ENCODE data around the gene MTMR2.
A peak's percentile ranks its signal among the peaks of the same experiment; 100 is the strongest.

Gene MTMR2

DNA sequence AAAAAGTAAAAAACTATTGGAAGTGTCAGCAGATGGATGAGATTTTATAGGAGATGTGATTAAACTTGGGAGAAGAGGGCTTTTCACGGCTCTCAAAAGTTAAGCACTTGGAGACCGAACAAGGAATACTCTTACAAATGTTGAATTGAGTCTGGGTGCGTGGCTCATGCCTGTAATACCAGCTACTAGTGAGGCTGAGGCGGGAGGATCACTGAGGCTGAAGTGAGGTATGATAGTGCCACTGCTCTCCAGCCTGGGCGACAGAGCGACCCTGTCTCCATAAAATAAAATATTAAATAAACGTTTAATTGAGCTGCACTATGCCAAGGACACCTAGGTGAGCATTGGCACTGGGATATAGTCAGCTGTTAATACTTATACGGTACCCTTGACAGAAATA lies 131.7 kb downstream of the MTMR2 start:
- Histone ChIP-seq H3K36me3 (ENCODE audit: insufficient read depth, insufficient read length, low read length) (no peaks in the 10 kb centered on the region), H3K9me3 (ENCODE audit: insufficient read depth, low read length) (no peaks in the 10 kb centered on the region), H3K9ac (ENCODE audit: insufficient read length, low read depth) (no peak overlapping the region), H3K27me3 (ENCODE audit: insufficient read depth, insufficient read length) (no peaks in the 10 kb centered on the region), H3K4me1 (ENCODE audit: insufficient read depth, insufficient read length) (no peaks in the 10 kb centered on the region), H3K4me3 (ENCODE audit: insufficient read length, low read depth) (no peak overlapping the region)
- DNase-seq (ENCODE audit: low read depth, low spot score), result no peak
- no peak for TF ChIP-seq YY1 (IDR thresholded peaks at IDR 0.05; ENCODE audit: insufficient read depth, insufficient read length)
- TF ChIP-seq SUZ12 (IDR thresholded peaks at IDR 0.05; ENCODE audit: extremely low read depth, insufficient read depth, insufficient read length), result no peak
- TF ChIP-seq ZNF274 (IDR thresholded peaks at IDR 0.05; ENCODE audit: low read depth, low read length), result no peak

DNA sequence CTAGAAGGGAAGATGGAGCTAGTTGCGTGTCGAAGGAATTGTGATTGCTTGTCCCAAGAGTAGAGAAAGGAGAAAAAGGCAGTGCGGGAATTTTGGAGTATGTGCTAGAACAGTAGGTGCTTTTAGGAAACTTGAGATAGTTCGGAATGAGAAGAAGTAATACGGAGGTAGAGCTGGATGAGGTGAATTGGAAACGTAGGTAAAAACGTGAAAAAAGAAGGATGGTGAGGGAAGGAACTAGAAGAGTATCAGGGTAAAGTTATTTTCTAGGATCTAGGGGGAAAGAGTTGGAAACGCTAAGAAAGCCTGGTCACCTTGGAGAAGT lies 132.2 kb downstream of the MTMR2 start:
- peaks cover 5% of the 10 kb centered on the region for H3K36me3 ChIP-seq (ENCODE audit: insufficient read depth, insufficient read length, low read length)
- no peaks in the 10 kb centered on the region for H3K4me1 ChIP-seq (ENCODE audit: insufficient read depth, insufficient read length)
- peak overlapping the region; percentile 84 for H3K9ac ChIP-seq (ENCODE audit: insufficient read length, low read depth)
- no peak for DNase-seq (ENCODE audit: low read depth, low spot score)
- no peaks in the 10 kb centered on the region for H3K27me3 ChIP-seq (ENCODE audit: insufficient read depth, insufficient read length)
- H3K4me3 ChIP-seq (ENCODE audit: insufficient read length, low read depth), result peak overlapping the region; percentile 89
- H3K9me3 ChIP-seq (ENCODE audit: insufficient read depth, low read length), result no peaks in the 10 kb centered on the region
- TF ChIP-seq YY1 (IDR thresholded peaks at IDR 0.05; ENCODE audit: insufficient read depth, insufficient read length) (no peak), SUZ12 (IDR thresholded peaks at IDR 0.05; ENCODE audit: extremely low read depth, insufficient read depth, insufficient read length) (no peak), ZNF274 (IDR thresholded peaks at IDR 0.05; ENCODE audit: low read depth, low read length) (no peak)

DNA sequence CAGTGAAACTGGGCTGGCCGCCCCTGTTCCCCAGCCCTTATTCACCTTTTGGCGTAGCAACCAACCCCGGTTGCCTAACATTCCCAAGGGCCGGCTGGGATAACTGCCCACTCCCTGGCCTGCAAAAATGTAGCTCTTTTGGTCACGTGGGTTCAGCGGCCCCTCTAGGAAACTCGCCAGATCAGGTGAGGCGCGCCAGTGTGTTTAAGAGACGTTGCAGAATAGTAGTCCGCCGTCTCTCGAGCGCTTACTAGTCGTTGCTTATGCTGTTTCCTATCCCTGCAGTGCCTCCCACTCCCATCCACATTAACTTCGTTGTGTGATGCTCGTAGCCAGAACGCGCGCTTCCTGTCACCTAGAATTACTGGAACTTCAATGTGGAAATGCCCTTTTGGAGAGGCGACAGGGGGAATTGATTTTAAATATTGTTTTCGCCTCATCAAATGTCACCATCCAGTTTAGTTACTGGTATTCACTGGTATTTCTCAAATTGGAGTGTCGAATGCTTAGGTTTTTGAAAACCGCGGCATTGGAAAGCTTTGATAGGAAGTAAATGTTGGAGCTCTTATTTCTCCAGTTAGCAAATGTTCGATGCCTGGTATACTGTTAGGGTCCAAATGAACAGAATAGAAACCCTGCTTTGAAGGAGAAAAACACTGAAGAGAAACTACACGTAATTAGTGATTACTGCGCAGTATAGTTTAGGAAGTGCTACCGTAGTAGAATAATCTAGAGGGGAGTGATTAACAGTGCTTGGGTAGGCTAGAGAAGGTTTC lies 132.8 kb downstream of the MTMR2 start:
- H3K9me3 ChIP-seq (ENCODE audit: insufficient read depth, low read length), result no peaks in the 10 kb centered on the region
- H3K27me3 ChIP-seq (ENCODE audit: insufficient read depth, insufficient read length), result no peaks in the 10 kb centered on the region
- no peaks in the 10 kb centered on the region for H3K4me1 ChIP-seq (ENCODE audit: insufficient read depth, insufficient read length)
- DNase-seq (ENCODE audit: low read depth, low spot score), result no peak
- TF ChIP-seq ZNF274 (IDR thresholded peaks at IDR 0.05; ENCODE audit: low read depth, low read length) (no peak), SUZ12 (IDR thresholded peaks at IDR 0.05; ENCODE audit: extremely low read depth, insufficient read depth, insufficient read length) (no peak), YY1 (IDR thresholded peaks at IDR 0.05; ENCODE audit: insufficient read depth, insufficient read length) (no peak)
- peaks cover 10% of the 10 kb centered on the region for H3K36me3 ChIP-seq (ENCODE audit: insufficient read depth, insufficient read length, low read length)
- H3K9ac ChIP-seq (ENCODE audit: insufficient read length, low read depth), result peak overlapping the region; percentile 84
- peak overlapping the region; percentile 89 for H3K4me3 ChIP-seq (ENCODE audit: insufficient read length, low read depth)

DNA sequence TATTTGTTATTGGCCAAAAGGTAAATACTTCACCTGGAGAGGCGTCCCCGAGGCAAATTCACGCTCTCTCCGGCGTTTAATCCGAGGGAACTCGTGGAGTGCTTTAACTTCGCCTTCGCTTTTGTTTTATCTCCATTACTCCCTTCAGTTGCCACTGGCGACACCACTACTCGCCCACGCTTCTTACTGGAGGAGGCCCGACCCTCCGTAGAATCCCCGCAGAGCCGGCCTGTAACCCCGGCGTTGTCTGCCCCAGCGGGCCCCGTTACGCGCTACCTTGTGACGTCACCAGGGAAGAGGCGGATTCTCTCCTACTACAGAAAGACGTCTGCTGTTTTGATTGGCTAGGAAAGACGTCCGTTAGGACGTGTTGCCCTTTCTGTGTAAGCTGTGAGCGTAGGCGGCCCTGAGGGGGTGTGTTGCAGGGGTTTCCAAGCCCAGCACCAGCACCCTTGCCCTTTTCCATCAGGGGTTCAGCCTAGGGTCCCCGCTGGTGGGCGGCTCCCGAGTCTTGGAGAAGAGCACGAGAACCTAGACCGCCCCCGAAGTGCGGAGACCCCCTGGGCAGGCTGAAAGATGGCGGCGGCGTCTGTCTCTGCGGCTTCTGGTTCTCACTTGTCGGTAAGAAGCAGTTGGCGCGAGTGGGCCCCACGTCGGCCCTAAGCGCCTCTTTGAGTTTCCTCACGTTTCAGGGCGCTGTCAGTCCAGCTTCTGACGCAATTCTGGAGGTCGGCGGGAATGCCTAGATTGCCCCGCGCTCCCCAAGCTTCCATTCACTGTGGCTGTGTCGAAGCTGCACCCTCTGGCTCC lies 133.6 kb downstream of the MTMR2 start, which contains the start of gene CEP57:
Gene CEP57, plus strand, starts transcription at position 376 of the 810 bp plus-strand sequence. Its CDS starts 201 bp downstream, at position 577.
- DNase-seq (ENCODE audit: low read depth, low spot score), result peak; percentile 94
- TF ChIP-seq SUZ12 (IDR thresholded peaks at IDR 0.05; ENCODE audit: extremely low read depth, insufficient read depth, insufficient read length) (no peak), YY1 (IDR thresholded peaks at IDR 0.05; ENCODE audit: insufficient read depth, insufficient read length) (peak; percentile 32)
- H3K36me3 ChIP-seq (ENCODE audit: insufficient read depth, insufficient read length, low read length), result peaks cover 18% of the 10 kb centered on the region
- H3K9me3 ChIP-seq (ENCODE audit: insufficient read depth, low read length), result no peaks in the 10 kb centered on the region
- H3K4me1 ChIP-seq (ENCODE audit: insufficient read depth, insufficient read length), result no peaks in the 10 kb centered on the region
- H3K4me3 ChIP-seq (ENCODE audit: insufficient read length, low read depth), result peak within 1 kb of the TSS; percentile 89
- H3K9ac ChIP-seq (ENCODE audit: insufficient read length, low read depth), result peak within 1 kb of the TSS; percentile 87
- no peaks in the 10 kb centered on the region for H3K27me3 ChIP-seq (ENCODE audit: insufficient read depth, insufficient read length)

DNA sequence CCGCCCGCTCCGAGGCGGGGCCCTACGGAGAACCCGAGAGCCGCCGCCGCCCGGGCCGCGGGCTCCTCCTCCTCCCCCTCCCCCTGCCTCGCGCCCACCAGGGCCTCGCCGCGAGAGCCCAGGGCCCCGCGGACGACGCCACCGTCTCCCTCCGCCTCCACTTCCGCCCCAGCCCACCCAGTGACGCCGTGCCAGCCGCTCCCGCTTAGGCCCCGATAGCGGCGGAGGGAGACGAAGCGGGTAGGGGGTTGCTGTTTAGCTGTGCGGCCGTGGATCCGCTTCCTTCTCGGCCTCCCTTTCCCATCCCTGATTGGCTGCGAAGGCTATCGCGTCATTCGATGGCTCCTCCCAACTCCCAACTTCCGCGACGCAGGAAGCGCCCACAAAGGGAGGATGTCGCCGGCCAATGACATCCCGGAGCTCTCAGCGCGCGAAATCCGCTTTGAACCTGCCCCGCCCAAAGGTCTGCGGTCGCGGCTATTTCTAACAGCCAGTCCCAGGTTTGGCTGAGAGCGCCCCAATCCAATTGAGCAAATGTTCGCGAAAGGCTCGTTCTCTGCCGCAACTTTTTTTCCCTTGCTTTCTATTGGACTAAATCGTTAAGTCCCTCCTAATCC lies 134.3 kb downstream of the MTMR2 start, which contains the start of gene FAM76B:
Gene FAM76B, minus strand, starts transcription at position 277 of the 617 bp plus-strand sequence. CDS start 304 bp downstream, outside the sequence.
- peak; percentile 96 for DNase-seq (ENCODE audit: low read depth, low spot score)
- TF ChIP-seq YY1 (IDR thresholded peaks at IDR 0.05; ENCODE audit: insufficient read depth, insufficient read length) (no peak), ZNF274 (IDR thresholded peaks at IDR 0.05; ENCODE audit: low read depth, low read length) (no peak), SUZ12 (IDR thresholded peaks at IDR 0.05; ENCODE audit: extremely low read depth, insufficient read depth, insufficient read length) (no peak)
- no peaks in the 10 kb centered on the region for H3K4me1 ChIP-seq (ENCODE audit: insufficient read depth, insufficient read length)
- H3K36me3 ChIP-seq (ENCODE audit: insufficient read depth, insufficient read length, low read length), result peaks cover 24% of the 10 kb centered on the region
- H3K4me3 ChIP-seq (ENCODE audit: insufficient read length, low read depth), result peak within 1 kb of the TSS; percentile 89
- peak within 1 kb of the TSS; percentile 87 for H3K9ac ChIP-seq (ENCODE audit: insufficient read length, low read depth)
- no peaks in the 10 kb centered on the region for H3K27me3 ChIP-seq (ENCODE audit: insufficient read depth, insufficient read length)
- H3K9me3 ChIP-seq (ENCODE audit: insufficient read depth, low read length), result no peaks in the 10 kb centered on the region

DNA sequence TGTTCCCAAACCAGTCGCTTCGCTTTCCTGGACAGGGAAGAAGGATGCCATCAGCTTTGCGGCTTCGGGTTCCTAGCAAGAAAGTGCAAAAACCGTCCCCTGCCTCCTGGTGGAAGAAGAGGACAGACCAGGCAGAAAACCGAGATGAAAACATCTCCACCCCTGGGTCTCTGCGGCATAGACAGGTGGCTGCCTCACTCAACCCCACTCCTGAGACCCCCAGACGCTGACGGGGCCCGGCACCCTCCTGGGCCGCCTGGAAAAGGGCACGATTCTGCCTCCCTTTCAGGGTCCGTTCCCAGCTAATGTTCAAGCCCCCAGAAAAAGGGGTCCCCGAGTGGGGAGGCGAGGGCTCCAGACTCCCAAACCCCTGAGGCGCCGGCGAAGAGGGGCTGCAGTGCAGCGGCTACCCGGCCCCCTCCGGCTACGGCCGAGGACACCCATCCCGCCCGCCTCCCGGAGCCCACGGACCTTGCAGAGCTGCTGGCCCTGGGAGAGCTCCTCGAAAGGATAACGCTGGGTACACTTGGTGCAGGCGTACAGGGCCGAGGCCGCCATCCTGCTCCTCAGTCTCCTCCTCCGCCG lies 134.9 kb downstream of the MTMR2 start:
- peak; percentile 36 for DNase-seq (ENCODE audit: low read depth, low spot score)
- Histone ChIP-seq H3K9me3 (ENCODE audit: insufficient read depth, low read length) (no peaks in the 10 kb centered on the region), H3K4me1 (ENCODE audit: insufficient read depth, insufficient read length) (no peaks in the 10 kb centered on the region), H3K4me3 (ENCODE audit: insufficient read length, low read depth) (peak overlapping the region; percentile 89), H3K36me3 (ENCODE audit: insufficient read depth, insufficient read length, low read length) (peaks cover 26% of the 10 kb centered on the region), H3K9ac (ENCODE audit: insufficient read length, low read depth) (peak overlapping the region; percentile 87), H3K27me3 (ENCODE audit: insufficient read depth, insufficient read length) (no peaks in the 10 kb centered on the region)
- no peak for TF ChIP-seq YY1 (IDR thresholded peaks at IDR 0.05; ENCODE audit: insufficient read depth, insufficient read length)
